GM21360 (cell line): ENCODE data around the gene HAVCR1.

Experiments used
- ATAC-seq: cut with Tn5 transposase; IDR thresholded peaks from one replicate; pipeline ENCODE4 v1.9.1; 2021; ENCODE audit warnings: mild to moderate bottlenecking, moderate library complexity; ENCODE audit not compliant: unreplicated experiment

Gene HAVCR1

DNA sequence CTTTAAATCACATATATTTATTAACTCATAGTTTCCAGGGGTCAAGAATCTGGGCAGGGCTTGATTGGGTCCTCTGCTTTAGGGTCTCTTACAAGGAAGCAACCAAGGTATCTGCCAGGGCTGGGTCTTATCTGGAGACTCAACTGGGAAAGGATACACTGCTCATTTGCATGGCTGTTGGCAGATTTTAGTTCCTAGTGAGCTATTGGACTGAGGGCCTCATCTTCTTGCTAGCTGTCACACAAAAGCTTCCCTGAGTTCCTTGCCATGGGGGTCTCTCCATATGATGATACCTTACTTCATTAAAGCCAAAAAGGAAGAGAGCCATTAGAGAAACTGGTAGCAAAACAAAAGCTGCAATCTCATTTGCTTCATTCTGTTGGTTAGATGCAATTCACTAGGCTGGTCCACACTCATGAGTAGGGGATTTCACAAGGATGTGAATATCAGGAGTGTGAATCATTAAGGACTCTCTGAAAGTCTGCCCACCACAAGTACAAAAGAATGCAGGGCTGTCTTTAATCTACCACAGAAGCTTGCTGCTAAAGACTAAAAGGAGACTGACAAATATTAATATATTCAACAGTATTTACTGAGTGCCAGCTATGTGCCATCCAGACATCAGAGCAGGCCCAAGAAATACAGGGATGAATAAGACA, 53.9 kb downstream of the HAVCR1 start:
- ATAC-seq: no peak

DNA sequence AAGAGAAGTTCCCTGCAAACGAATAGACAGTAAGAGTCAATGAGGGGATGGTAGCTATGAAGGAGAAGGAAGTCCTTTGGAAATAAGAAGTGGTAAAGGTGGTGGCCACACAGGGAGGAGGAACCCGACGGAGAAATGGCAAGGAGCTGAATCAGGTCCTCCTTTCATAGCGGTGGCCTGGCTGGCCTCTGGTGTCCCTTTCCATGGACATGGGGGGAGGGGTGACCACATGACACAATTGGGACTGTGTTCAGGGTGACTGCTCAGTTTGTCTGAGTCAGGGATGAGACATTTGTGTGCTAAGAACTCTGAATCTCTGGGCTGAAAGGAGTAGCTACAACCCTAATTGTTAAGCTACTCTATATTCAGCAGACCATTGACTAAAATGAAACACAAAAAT, 67.2 kb downstream of the HAVCR1 start:
- ATAC-seq: no peak

DNA sequence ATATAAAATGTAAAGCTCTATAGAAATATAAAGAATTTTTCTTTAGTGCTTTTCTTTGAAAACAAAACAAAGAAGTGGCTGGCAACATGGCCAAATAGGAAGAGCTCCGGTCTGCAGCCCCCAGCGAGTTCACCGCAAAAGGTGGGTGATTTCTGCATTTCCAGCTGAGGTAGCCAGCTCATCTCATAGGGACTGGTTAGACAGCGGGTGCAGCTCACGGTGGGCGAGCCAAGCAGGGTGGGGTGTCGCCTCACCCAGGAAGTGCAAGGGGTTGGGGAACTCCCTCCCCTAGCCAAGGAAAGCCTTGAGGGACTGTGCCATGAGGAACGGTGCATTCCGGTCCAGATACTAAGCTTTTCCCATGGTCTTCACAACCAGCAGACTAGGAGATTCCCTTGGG, 74.9 kb downstream of the HAVCR1 start:
- ATAC-seq: no peak

DNA sequence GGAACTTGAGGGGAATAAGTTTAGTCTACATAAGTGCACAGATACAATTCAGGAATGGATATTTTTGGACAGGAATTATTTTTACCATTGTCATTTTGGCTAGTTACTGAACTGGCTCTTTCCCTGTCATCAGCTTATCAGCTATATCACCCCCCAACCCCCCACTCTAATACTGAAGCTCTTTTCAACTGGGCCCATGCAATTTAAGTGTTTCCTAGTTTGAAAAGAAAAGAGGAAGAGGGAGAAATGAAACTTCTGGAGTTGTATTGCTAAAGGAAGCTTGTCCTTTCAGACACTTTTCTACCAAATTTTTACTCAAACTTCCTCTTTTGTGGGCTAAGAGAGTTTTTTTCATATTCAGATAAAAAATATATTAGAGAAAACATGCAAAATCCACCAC, 77.4 kb downstream of the HAVCR1 start:
- ATAC-seq: no peak
